Activated CD4-positive, CD25-positive, alpha-beta regulatory T cell treated with anti-CD3 and anti-CD28 coated beads, Interleukin-2, amount 50 U/mL, for 24 hours (primary cell): ENCODE data around the gene TMEM234.

Source experiments
- ATAC-seq, 2 donors: fragments of 150-1000 bp; cut with Tn5 transposase; one replicate each; pipeline ENCODE4 v1.10.0; 2021; ENCODE audit warnings: mild to moderate bottlenecking in 1 of 2, moderate library complexity in 1 of 2

TMEM234 gene

DNA sequence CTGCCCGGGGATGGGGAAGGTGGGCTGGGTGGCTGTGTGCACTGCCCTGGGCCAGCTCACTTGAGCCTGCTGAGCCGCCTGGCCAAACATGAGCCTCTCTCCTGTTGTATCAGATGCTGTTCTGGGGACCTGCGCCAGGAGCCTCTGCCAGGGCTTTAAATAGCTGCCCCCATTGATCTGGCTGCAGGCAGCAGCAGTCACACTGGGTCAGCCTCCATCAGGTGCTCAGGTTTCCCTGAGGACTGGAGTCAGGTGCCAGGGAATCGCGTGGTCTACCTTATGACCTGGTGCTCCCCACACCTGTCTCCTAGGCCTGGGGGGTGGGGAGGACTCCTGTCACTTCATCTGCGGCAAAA lies 22.5 kb downstream of the TMEM234 start:
- no peak for ATAC-seq

DNA sequence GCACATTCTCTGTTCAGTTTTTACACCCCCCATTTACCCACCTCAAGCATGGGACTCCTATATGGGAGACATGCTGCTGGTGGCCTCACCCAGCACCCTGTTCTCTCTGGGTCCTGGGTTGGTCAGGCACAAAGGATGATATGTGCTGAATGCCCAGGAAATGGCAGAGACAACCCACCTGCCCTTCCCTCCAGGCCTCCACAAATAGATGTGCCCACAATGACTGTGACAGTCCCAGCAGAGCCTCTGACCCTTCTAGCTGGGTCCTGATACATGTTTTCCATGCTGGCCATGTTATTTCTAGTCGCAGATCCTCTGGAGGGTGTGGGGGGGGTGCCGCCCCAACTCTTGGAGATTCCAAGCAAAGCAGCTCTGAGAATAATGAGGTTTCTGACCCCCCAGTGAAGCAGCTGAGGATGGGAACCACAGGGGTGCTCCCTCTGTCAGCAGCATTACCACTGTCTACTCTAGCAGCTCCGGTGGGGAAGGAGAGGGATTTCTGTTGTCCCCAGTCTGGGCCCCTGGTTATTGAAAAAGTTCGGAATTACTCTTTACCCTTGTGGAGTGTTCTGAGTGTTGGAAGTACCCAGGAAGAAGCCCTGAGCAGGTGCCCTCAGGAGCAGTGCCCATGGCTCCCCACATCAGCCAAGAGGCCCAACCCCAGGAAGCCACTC lies 23.0 kb downstream of the TMEM234 start:
- no peak for ATAC-seq

GRCh38 chr1:32198237-32199042 lies 23.7 kb downstream of the TMEM234 start:
- no peak for ATAC-seq

DNA sequence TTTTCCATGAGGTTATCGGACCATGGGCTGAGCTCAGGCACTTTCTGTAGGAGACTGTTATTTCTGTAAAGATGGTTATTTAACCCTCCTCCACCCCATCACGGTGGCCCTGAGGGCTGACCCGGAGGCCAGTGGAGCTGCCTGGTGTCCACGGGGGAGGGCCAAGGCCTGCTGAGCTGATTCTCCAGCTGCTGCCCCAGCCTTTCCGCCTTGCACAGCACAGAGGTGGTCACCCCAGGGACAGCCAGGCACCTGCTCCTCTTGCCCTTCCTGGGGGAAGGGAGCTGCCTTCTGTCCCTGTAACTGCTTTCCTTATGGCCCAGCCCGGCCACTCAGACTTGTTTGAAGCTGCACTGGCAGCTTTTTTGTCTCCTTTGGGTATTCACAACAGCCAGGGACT lies 24.3 kb downstream of the TMEM234 start:
- no peak for ATAC-seq

DNA sequence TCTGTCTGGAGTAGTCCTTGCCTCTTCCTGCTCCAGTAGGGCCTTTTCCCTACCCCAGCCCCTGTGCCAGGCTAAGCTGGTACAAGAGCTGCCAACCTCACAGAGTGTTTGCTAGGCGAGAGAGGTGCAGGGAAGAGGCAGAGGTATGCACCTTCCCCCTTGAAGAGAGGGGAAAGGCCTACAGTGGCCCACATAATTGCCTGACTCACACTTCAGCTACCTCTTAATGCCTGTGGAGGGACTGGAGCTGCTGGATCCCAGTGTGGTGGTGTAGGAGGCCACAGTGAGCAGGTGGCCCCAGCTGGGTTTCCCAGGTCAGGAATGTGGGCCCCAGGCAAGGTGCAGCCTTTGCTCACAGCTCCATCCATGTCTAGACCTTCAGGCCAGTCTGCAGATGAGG lies 25.1 kb downstream of the TMEM234 start:
- no peak for ATAC-seq

DNA sequence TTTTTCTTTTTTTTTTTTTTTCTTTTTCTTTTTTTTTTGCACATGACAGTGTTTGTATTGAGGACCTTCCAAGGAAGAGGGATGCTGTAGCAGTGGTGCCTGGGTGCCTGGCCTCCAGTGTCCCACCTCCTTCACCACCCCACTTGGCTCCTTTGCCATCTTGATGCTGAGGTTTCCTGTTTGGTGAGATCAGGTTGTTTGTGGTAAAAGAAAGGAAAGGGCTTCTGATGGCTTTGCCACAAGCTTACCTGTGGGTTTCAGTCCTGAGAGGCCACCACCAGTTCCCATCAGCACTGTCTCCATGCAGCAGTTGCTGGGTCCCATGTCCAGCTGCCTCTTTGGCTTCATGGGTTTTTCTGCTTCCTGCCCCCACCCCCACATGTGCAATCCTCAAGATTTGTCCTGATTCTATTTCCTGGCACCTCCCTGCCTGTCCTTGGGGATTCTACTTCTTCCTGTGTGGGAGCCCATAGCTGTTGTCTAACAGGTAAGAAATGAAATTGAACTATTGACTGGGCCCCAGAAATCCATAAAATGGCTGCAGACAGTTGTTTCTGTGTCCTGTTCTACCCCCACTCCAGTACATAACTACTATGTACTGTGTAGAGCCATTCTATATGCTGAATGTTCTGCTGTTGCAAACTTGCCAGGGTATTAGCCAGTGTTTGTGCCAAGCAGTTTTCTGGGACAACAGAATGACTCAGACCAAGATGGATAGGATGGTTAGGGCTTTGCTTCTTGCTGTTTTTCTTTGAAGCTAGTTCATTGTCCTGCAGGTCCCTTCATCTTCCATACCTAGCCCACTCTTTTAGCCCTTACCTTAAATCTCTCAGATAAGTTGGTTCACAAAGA lies 26.0 kb downstream of the TMEM234 start:
- no peak for ATAC-seq

DNA sequence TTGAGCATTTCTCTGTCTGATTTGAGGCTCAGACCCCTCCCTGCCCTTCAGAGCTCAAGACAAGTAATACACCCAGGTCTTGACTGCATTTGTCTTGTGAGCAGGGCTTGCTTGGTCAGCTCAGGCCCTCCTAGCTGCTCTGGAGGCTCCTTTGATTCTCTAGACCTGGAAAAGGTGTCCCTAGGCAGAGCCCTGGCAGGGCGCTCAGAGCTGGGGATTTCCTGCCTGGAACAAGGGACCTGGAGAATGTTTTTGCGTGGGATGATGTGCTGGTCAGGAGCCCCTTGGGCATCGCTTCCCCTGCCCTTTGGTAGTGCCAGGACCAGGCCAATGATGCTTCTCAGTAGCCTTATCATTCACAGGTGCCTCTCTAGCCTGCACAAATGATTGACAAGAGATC lies 26.6 kb downstream of the TMEM234 start:
- ATAC-seq, result no peak

- no peak for ATAC-seq
These were observed 27.2 kb downstream of the TMEM234 start for GRCh38 chr1:32194984-32195383.

GRCh38 chr1:32192220-32192948 lies 29.8 kb downstream of the TMEM234 start:
- no peak for ATAC-seq

DNA sequence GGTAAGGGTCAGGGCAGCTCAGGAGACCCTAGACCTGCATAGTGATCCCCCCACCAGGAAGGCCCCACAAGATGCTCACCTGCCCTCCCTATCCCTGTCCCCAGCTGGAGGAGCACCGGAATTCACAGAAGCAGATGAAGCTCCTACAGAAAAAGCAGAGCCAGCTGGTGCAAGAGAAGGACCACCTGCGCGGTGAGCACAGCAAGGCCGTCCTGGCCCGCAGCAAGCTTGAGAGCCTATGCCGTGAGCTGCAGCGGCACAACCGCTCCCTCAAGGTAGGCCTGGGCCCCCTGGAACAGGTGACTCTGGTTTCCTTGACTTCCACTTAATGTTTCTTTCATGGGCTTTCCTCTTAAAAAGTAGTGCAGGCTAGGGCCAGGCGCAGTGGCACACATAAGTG lies 34.3 kb downstream of the TMEM234 start:
- ATAC-seq, result no peak

DNA sequence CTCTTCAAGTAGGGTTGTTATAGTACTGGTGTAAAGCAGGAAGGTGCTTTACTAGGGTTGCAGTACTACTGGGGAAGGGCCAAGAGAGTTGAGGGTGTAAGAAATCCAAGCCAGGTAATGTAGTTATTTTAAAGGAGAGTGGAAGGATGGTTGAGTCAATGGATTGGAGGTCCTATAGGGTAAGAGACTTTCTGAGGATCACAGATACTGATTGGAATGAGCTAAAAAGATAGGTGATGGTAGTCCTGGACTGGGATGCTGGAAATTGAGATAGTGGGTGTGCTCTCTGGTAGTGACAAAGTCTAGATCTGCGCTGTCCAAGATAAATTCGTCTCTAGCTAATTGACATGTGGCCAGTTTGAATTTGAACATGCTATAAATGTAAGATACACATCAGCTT lies 35.7 kb downstream of the TMEM234 start:
- ATAC-seq, result no peak

DNA sequence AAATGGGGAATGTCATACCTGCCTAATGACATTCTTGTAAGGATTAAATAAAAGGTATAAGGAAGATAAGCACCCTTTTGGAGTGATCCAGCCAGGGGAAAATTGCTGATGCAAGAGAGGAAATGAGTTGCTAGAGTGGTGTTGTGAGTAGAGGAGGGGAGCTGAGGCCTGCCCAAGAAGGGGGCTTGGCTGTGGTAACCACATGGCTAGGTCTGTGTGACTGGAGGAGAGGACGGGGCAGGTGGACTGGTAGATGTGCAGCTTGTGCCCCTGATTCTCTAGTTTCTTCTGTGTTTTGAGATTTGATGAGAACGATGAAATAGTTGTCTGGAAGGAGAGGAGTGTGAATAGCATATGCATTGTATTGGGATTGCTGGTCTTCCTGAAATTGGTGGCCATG lies 36.1 kb downstream of the TMEM234 start:
- ATAC-seq, result no peak

DNA sequence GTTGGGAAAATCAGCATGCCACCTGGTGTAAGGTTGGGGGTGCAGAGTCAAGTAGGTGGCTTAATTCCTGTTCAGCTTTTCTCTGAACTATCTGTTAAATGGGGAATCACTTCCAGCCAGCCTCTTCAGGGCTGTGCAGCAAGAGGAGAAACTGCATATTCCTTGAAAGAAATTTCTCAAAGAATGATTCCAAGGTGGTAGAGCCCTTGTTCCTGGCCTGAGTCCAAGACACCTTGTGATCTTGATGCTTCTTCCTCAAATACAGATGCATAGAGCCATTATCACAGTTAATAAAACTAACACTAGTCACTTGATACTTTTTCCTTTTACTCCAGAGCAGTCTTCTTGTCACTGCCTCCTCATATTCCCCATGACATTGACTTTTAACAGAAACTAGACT lies 37.5 kb downstream of the TMEM234 start:
- ATAC-seq, result no peak

DNA sequence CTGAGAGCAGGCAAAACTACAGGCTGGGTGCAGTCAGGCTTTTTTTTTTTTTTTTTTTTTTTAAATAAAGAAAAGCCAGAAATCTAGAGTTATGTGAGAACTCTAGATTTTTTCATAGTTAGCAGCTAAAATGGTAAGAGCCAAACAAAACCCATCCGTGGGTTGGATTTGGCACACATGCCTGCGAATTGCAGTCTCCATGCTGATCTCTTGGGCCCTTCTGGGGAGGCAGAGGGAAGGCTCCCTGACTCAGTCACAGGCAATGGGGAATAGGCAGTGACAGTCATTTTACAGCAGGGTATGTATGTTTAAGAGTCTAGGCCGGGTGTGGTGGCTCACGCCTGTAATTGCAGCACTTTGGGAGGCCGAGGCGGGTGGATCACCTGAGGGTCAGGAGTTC lies 40.1 kb downstream of the TMEM234 start:
- ATAC-seq, result no peak

- no peak for ATAC-seq
These were observed 40.6 kb downstream of the TMEM234 start for GRCh38 chr1:32181563-32181962.

DNA sequence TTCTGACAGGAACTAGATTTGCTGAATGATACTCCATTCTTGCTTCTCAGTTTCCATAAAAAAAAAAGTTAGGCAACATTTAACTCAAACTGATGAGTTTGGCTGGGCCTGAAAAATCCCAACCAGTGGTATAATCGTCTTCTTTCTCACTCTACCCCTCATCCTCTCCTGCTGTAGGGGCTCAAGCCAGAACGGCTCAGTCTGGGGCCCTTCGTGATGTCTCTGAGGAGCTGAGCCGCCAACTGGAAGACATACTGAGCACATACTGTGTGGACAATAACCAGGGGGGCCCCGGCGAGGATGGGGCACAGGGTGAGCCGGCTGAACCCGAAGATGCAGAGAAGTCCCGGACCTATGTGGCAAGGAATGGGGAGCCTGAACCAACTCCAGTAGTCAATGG lies 41.1 kb downstream of the TMEM234 start:
- ATAC-seq, result no peak

GRCh38 chr1:32180186-32181060 lies 41.7 kb downstream of the TMEM234 start:
- ATAC-seq, result peak; percentile 10 to 19

DNA sequence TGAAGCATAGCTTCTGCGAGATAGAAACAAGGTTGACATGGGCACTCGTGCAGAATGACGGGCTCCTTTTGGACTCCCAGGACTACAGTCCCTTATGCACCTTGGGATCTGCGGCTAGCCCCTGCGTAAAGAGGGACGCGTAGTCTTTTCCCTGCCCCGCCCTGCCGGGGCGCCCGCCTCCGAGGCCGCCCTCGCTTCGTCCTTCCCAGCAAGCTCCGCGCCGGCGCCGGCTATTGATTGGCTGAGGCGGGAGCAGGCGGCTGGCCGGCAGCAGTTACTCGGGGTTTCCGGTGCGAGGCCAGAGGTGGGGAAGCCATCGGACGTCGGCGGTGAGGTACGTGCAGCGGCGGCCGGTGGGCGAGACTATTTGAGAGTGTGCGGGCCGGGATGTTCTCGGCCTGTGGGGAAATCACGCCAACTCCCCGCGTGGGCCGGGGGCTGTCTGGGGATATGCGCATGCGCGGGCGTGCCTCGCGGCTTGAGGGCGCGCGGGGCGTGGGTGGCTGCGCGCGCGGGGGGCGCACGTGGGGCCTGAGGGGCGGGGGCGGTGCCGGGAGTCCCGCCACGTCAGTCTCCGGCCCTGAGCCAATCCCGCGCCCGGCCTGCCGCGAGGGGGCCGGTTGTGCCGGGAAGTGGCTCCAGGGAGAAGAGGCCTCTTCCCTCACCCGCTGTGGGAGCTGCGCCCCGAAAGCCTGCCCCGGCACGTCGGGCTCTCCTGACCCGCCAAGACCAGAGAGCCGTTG lies 42.5 kb downstream of the TMEM234 start, which contains the start of gene TXLNA:
Gene TXLNA, plus strand, starts transcription at position 233 of the 743 bp plus-strand sequence. CDS start 671 bp downstream, outside the sequence.
- peak; percentile 88 to 90 for ATAC-seq

DNA sequence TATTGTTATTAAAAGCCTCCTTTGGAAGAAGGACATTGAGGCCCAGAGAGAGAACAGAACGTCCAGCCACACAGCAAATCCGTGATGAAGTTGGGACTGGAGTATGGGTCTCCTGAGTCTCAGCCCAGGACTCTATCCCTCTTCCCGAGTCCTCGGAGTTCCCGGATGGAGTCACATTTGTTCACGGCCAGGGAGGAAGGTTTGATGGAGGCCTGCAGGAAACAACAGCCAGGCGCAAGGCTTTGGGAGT lies 43.0 kb downstream of the TMEM234 start:
- no peak for ATAC-seq

- no peak for ATAC-seq
These were observed 43.6 kb downstream of the TMEM234 start for GRCh38 chr1:32178380-32179192.
